Activated T-cell treated with anti-CD3 and anti-CD28 coated beads for 4 hours (primary cell): ENCODE data around the gene INPP4B.

ENCODE experiments used
- DNase-seq: peaks from one replicate; pipeline ENCODE4 v3.0.0-alpha.2; 2020

Gene INPP4B

DNA sequence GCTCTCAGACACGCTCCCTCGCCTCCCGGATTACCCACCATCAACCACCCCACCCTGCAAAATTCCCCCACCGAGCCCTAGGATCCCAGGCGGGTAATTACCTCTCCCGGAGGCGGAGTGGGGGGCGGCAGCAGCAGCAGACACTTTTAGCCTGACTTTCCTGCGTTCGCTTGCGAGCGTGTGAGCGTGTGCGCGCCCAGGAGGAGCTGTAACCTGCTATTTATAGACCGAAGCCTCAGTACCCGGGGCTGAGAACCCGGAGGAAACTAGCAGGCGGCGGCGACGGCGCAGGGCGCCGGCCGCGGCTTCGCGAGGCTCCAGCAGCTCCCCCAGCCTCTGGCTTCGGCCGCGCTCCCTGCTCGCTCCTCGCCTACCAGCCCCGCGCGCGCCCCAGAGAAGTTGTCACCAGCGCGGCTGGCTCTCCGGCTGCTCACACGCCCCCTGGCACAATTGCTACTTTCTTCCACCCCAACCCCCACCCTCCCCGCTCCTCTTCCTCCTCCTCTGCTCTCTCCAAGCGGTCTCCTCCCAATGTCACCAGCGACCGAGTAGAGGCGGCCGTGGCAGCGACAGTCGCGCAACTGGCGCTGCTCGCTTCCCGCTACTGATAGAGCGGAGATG lies at the start of gene INPP4B:
TSS of gene INPP4B (minus strand) at position 194 of the 621 bp plus-strand sequence.
- peak; percentile 40 for DNase-seq

DNA sequence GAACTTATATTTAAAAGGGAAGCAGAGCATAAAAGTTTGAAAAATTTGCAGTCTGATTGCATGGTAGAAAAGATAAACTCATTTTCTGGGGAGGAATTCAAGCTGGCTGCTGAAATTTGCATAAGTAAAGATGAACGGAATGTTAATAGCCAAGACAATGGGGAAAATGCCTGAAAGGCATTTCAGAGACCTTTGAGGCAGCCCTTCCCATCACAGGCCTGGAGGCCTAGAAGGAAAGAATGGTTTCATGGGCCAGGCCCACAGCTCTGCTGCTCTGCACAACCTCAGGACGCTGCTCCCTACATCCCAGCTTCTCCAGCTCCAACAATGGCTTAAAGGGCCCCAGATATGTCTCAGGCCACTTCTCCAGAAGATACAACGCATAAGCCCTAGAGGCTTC lies 46.9 kb upstream of the INPP4B start:
- no peak for DNase-seq

GRCh38 chr4:142886566-142886965 lies 40.5 kb upstream of the INPP4B start:
- DNase-seq: no peak

DNA sequence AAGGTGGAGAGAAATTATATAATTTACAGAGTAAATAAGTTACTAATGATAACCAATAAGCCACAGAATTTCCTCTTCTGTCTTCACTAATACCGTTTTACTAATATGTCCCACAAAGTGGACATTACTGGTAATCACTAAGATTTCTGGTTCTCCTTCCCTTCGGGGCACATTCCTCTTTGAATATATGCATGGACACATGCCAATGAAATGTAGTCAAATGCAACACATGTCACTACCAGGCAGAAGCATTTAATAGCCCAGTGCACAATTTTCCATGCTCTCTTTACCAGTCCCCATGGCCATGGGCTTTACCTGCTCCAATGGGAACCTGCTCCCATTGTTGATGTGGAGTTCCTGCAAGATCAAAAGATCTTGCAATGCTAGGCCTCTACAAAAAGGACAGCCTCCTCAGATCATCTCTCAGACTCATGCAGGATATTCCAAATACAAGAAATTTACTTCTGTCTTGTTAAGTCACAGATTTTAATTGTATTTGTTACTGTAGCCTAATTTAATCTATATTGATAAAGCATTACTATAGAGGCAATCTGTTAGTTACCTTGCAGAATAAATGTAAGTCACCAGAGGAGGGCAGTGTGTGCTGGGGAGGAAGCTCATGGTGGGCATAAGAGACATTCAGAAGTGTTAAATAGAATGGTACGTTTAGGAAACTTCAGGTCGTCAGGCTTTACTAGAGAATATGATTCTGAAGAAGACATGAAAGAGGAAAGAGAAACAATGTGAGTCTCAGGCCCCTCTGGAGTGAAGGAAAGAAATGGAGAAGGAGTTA lies 37.1 kb upstream of the INPP4B start:
- no peak for DNase-seq

GRCh38 chr4:142882159-142882558 lies 36.1 kb upstream of the INPP4B start:
- no peak for DNase-seq

DNA sequence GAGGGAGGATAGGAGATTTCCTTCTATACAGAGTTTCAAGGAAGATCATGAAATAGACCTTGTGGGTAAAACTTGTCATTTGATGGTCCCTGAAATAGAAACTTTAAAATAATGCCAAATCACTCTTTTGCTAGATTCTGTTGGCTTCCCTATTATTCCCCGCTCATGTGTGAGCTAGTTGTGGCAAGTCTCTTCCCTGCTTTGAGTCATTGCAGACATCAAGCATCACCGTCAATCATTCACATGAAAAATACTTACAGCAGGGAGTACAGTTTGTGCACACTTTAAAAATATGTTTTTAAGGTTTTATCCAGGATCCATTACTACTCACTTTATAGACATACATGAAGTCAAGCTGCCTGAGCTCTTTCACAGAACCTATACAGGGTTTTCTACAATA lies 35.2 kb upstream of the INPP4B start:
- DNase-seq: no peak

DNA sequence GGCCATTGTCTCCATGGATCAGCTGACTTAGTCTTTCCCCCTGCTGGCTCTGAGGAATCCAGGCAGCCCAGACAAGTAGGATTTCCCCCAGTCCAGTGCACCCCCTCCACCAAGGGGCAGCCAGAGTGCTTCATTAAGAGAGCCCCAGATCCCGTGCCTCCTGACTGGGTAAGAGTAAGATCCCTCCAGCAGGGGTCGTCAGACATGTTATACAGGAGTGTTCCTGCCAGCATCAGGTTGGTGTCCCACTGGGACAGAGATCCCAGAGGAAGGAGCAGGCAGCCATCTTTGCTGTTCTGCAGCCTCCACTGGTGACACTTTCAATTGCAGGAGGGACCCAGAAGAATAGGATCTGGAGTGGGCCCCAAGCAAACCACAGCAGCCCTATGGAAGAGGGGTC lies 29.0 kb upstream of the INPP4B start:
- DNase-seq: no peak

GRCh38 chr4:142874684-142875083 lies 28.6 kb upstream of the INPP4B start:
- no peak for DNase-seq

- DNase-seq: no peak
These were observed 20.6 kb upstream of the INPP4B start for GRCh38 chr4:142866685-142867084.

- no peak for DNase-seq
These were observed 15.2 kb upstream of the INPP4B start for GRCh38 chr4:142861351-142861750.

- no peak for DNase-seq
These were observed 12.9 kb upstream of the INPP4B start for GRCh38 chr4:142858965-142859364.

- DNase-seq: no peak
These were observed 12.3 kb upstream of the INPP4B start for GRCh38 chr4:142858446-142858845.

DNA sequence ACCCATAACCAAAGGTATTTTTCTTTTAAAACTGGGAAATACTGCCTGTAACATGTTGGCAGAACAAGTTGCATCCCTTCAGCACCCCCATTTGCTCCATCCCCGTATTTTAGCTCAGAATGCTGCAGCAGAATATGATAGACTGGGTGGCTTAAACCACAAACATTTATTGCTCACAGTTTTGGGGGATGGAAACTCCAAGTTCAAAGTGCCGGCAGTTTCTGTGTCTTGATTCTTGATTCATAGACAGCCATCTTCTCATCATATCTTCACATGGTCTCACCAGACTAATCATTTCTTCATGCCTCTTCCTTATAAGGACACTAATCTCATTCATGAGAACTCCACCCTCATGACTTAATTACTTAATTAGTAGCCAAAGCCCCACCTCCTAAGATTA lies 10.5 kb upstream of the INPP4B start:
- no peak for DNase-seq

GRCh38 chr4:142850478-142850877 lies 4.4 kb upstream of the INPP4B start:
- no peak for DNase-seq

- DNase-seq: peak; percentile 62
These were observed 862 bp upstream of the INPP4B start for GRCh38 chr4:142846729-142847596.

DNA sequence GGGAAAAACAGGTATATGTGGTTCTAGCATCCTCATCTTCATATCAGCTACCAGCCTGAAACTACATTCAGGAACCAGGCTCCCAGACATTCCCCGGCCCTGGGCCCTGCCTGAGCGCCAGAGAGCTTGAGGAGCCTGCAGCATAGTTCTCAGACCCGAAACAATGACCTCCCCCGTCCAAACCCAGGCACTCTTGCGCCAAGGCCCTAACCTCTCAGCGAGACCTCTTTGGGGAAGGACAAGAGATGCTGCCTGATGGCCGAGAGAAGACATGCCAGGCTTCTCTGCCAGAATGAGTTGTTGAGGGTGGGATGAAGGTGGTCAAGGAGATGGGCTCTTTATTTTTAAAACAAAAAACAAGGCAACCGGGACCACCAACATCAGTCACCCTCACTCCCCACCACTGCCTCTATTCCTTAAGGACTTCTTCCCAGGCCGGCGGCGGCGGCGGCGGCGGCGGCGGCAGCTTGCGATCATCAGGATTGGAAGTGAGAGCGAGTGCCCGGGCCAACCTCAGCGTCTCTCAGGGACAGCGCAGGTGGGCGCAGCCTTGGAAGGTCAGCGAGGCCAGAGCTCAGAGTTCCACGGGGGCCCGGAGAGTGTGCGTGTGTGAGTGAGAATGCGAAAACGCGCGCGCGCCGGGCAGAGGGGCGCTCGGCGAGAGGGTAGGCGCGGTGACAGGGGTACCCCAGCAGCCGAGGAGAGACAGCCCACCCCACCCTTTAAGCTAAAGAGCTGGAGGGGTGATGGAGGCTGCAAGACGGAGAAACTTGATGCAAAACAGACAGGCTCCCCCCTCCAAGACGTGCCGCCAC lies 601 bp downstream of the INPP4B start:
- no peak for DNase-seq

GRCh38 chr4:142844782-142845181 lies 1.3 kb downstream of the INPP4B start:
- no peak for DNase-seq

DNA sequence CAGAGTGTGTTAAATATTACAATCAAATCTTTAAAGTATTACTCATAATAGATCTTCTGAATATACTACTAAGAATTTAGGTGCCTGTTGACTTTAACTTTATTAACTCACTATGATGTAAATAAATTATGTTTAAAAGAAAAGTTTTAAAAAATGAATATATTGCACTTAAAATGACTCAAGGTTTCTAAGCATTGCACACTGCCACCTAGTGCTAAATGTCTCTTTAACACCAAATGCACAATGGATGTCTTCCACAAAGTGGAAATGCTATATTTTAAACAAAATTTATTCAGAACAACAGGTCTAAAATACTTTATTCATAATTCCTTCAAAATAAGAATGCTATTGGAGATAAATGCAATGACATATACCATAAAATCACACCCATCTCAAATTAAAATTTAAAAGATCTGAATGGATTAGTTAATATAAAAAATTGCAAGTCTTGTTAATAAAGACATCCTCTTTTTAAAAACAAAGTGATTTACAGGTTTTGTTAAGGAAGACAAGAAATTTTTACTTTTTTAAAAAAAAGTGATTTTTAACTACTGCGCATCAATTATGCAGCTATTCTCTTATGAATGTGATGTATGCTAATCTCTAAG lies 5.5 kb downstream of the INPP4B start:
- no peak for DNase-seq

DNA sequence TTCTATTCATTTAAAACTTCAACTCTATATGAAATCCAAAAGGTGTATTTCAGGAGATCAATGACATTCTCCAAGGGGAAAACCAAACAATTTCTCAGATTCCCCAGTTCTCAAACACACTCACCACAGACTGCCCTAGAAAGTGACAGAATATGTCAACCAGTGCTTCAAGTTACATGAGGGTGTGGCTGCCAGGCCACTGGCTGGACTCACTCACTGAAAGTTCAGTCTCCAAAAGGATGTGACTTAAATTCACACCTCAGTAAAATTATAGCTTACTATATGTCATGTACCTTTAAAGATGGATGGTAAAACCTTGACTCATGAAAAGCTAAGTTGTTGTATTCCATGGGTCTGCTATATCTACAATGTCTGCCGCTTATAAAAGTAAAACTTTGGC lies 7.3 kb downstream of the INPP4B start:
- DNase-seq: no peak

- no peak for DNase-seq
These were observed 14.1 kb downstream of the INPP4B start for GRCh38 chr4:142832022-142832421.

- no peak for DNase-seq
These were observed 19.4 kb downstream of the INPP4B start for GRCh38 chr4:142826503-142827241.

- no peak for DNase-seq
These were observed 21.7 kb downstream of the INPP4B start for GRCh38 chr4:142824368-142824767.
